Hepatocyte (in vitro differentiated cells): ENCODE measurements around the gene TAAR1.

Experiments used
- EZH2 ChIP-seq: fragments of 200-600 bp; sonication (generic); IDR thresholded peaks from 2 replicates; pipeline ENCODE4 v1.6.1; 2016; ENCODE audit warnings: antibody characterized with exemption, mild to moderate bottlenecking, borderline replicate concordance
- EZH2phosphoT487 ChIP-seq: fragments of 200-600 bp; sonication (generic); IDR thresholded peaks from one replicate; pipeline ENCODE4 v1.6.1; 2018; ENCODE audit warnings: antibody characterized with exemption, mild to moderate bottlenecking, low read depth, moderate library complexity; ENCODE audit not compliant: unreplicated experiment, severe bottlenecking
- TF ChIP-seq, protein P1 (sequence below): fragments of 200-600 bp; sonication (generic); IDR thresholded peaks from 2 replicates; pipeline ENCODE4 v1.5.1; 2016; ENCODE audit warnings: antibody characterized with exemption, mild to moderate bottlenecking; ENCODE audit not compliant: poor library complexity

DNA sequence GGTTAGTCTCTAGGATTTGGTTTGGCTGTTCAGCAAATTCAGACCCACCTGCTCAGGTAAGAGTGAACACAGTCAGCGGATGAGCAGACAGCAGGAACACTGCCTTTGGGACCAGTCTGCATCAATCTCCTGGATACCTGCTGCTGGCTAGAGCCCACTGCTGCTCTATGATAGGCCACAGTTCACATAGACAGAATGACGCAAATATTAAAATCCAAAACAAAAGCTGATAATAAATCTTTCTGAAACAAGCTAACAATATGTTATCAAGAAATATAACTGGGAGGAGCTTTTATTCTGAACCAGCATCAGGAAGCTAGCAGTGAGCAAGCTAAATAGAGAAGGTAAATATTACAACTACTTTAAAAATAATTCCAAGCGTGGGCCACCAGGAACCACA lies at the start of gene TAAR1:
- TF ChIP-seq, protein P1, sequence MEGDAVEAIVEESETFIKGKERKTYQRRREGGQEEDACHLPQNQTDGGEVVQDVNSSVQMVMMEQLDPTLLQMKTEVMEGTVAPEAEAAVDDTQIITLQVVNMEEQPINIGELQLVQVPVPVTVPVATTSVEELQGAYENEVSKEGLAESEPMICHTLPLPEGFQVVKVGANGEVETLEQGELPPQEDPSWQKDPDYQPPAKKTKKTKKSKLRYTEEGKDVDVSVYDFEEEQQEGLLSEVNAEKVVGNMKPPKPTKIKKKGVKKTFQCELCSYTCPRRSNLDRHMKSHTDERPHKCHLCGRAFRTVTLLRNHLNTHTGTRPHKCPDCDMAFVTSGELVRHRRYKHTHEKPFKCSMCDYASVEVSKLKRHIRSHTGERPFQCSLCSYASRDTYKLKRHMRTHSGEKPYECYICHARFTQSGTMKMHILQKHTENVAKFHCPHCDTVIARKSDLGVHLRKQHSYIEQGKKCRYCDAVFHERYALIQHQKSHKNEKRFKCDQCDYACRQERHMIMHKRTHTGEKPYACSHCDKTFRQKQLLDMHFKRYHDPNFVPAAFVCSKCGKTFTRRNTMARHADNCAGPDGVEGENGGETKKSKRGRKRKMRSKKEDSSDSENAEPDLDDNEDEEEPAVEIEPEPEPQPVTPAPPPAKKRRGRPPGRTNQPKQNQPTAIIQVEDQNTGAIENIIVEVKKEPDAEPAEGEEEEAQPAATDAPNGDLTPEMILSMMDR, result no peak
- TF ChIP-seq EZH2 (no peak), EZH2phosphoT487 (no peak)
